ENCODE data around the gene DCP1B. TPM values are rescaled to one million over a fixed set of nuclear protein-coding genes. Genes with fewer than 3 reads are reported as not detected.
A peak's percentile ranks its signal among the peaks of the same experiment; 100 is the strongest.

DCP1B gene
- total RNA-seq, 2 experiments from 2014 or later: 12.8 to 13.3 TPM

DNA sequence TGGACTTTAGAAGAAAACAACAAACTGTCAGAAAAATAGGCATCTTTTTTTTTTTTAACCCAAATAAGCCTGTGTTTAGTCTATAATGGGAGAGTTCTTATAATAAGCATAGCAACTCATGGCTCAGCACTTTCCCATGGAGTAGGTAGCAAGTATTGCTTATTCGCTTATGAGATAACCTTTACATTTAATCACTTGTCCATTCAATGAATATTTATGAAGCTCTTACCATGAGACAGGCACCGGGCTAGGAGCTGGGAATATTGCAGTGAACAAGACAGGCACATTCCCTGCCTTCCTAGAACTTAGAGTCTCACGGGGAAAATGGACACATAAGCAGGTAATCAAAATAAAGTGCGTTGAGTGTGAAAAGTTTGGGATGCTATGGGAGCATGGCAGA, 10.0 kb upstream of the DCP1B start:
- peaks cover 24% of the 10 kb centered on the region for H3K27me3 Mint-ChIP-seq (ENCODE audit: low read depth)
- H3K4me3 Mint-ChIP-seq: no peak overlapping the region
- ATAC-seq (no peak), DNase-seq (no peak)
- H3K36me3 Mint-ChIP-seq (ENCODE audit: low read depth): no peaks in the 10 kb centered on the region
- H3K9me3 Mint-ChIP-seq (ENCODE audit: insufficient read depth): no peaks in the 10 kb centered on the region
- H3K4me1 Mint-ChIP-seq (ENCODE audit: low read depth): no peaks in the 10 kb centered on the region
- POLR2A ChIA-PET: no interaction called here
- no peak overlapping the region for H3K27ac Mint-ChIP-seq
- CTCF ChIA-PET: interaction anchor here (1.8 kb wide), 1 partner anchor 20 kb away, joined by 6 read pairs; no protein-coding TSS in a partner anchor

DNA sequence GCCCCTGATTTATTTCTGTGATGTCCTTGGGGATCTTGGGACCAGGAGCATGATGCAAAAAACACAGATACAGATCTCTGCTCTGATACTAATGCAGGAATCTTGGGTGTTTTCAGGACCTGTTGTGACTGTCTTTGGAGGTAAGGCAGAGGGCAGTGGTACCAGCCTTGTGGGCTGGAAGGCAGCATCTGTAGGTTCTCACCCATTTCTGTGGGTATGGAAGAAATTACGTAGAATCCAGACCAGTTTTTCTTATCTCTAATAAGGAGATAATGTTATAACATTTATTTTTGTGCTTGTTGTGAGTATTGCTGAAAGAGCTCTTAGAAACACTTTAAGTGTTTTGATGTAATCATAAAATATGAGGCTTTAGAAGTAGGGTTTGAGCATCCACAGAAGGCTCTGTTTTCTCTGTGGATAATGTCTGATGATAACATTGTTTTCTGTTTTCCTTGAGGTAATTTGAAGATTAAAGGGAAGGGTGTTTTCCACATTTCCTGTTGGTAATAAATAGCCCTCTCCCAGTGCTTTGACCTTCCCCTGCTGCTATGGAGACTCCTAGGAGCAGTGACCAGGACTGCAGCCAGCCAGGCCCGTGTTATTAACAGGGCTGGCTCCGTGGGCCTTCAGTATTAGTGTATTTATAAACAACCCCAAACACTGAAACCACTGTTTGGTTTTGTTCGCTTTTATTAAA, 9.4 kb upstream of the DCP1B start:
- no peaks in the 10 kb centered on the region for H3K36me3 Mint-ChIP-seq (ENCODE audit: low read depth)
- no peak overlapping the region for H3K27ac Mint-ChIP-seq
- no peaks in the 10 kb centered on the region for H3K4me1 Mint-ChIP-seq (ENCODE audit: low read depth)
- ATAC-seq (no peak), DNase-seq (no peak)
- H3K27me3 Mint-ChIP-seq (ENCODE audit: low read depth): peaks cover 20% of the 10 kb centered on the region
- CTCF ChIA-PET: interaction anchor here (1.0 to 1.8 kb wide), 2 partner anchors 21 to 74 kb away, joined by 3 to 6 read pairs; no protein-coding TSS in a partner anchor
- no peak overlapping the region for H3K4me3 Mint-ChIP-seq
- POLR2A ChIA-PET: no interaction called here
- no peaks in the 10 kb centered on the region for H3K9me3 Mint-ChIP-seq (ENCODE audit: insufficient read depth)

DNA sequence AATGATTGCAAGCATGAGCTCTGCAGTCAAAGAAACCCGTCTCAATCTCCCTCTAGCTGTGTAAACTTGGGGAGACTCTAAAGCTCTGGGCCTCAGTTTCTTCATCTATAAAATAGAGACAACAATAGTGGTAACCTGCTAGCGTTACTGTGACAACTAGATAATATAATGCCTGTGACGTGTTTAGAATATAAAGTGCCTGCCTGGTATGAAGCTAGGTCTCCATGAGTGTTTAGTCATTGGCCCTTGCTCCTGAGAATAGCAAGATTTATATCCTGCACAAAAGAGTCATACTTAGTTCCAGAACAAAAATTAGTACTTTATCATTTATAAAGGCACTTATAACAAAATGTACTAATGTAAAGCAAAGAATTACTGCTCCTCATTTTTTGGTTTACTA, 8.8 kb upstream of the DCP1B start:
- CTCF ChIA-PET: interaction anchor here (1.0 to 1.1 kb wide), 2 partner anchors 73 to 218 kb away, joined by 3 read pairs; no protein-coding TSS in a partner anchor
- ATAC-seq (no peak), DNase-seq (no peak)
- POLR2A ChIA-PET: no interaction called here
- no peaks in the 10 kb centered on the region for H3K36me3 Mint-ChIP-seq (ENCODE audit: low read depth)
- no peak overlapping the region for H3K4me3 Mint-ChIP-seq
- no peaks in the 10 kb centered on the region for H3K4me1 Mint-ChIP-seq (ENCODE audit: low read depth)
- H3K9me3 Mint-ChIP-seq (ENCODE audit: insufficient read depth): no peaks in the 10 kb centered on the region
- peaks cover 22% of the 10 kb centered on the region for H3K27me3 Mint-ChIP-seq (ENCODE audit: low read depth)
- H3K27ac Mint-ChIP-seq: no peak overlapping the region

DNA sequence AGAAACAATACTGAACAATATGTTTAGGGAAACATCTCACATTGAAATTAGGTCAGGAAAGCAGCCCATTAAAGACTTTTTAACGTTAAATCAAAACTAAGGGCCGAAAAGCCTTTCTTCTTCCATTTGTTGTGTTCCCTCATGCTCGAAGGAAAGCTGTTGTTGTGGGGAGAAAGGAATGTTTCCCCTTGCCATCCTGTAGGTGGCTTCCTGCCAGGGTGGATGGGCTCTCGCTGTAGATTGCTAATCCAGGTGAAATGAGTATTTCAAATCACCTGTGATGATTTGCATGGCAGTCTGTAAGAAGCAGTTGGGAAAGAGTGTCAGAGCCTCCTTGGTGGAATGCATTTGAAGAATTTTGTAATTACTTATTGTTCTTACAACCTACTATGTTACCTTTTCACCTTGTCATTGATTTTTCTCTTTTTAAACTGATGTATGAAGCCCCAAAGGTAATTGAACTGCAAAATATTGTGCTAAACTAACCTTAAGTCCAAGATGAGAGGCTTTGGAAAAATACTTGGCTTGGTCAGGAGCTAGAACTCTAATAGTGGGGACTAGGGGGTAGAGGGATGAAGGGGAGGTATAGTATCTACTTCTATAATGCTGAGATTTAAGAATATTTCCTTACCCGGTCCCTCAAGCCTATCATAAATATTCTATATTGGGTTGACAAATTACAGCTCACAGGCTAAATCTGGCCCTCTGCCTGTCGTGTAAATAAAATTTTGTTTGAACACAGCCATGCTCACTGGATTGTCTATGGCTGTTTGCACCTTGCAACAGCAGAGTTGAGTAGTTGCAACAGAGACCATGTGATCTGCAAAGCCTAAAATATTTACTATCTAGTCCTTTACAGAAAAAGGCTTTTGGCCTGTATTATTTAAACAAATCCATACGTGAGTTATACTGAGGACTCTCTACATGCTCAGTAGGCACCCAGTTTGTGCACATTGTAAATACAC, 7.7 kb upstream of the DCP1B start:
- Mint-ChIP-seq H3K4me3 (no peak overlapping the region), H3K4me1 (ENCODE audit: low read depth) (no peaks in the 10 kb centered on the region), H3K27me3 (ENCODE audit: low read depth) (peaks cover 26% of the 10 kb centered on the region), H3K36me3 (ENCODE audit: low read depth) (no peaks in the 10 kb centered on the region), H3K27ac (no peak overlapping the region), H3K9me3 (ENCODE audit: insufficient read depth) (no peaks in the 10 kb centered on the region)
- POLR2A ChIA-PET: no interaction called here
- no peak for DNase-seq
- CTCF ChIA-PET: interaction anchor here (1.1 kb wide), 1 partner anchor 216 kb away, joined by 3 read pairs; no protein-coding TSS in a partner anchor
- ATAC-seq: no peak

DNA sequence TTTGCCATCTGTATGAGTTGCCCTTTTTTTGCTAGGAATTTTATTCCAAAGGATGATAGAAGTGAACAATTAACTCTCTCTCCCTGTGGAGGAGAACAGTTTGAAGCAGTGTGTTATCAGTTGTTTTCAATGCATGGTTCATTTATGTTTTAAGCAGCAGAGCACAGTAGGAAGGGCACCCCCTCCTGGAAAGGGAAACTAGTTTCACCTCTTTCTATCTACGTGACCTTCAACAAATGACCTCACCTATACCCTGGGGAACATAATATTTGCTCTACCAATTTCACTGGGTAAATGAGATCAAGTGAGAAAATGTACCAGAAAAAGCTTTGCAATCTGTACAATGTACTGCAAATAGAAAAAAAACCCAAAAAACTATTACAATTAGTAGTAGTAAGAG, 5.4 kb upstream of the DCP1B start:
- peaks cover 7% of the 10 kb centered on the region for H3K4me1 Mint-ChIP-seq (ENCODE audit: low read depth)
- H3K36me3 Mint-ChIP-seq (ENCODE audit: low read depth): peaks cover 1% of the 10 kb centered on the region
- no peak for DNase-seq
- peaks cover 5% of the 10 kb centered on the region for H3K9me3 Mint-ChIP-seq (ENCODE audit: insufficient read depth)
- ATAC-seq: no peak
- POLR2A ChIA-PET: no interaction called here
- H3K27ac Mint-ChIP-seq: no peak overlapping the region
- H3K27me3 Mint-ChIP-seq (ENCODE audit: low read depth): peaks cover 28% of the 10 kb centered on the region
- CTCF ChIA-PET: interaction anchor here (1.8 kb wide), 1 partner anchor 70 kb away, joined by 7 read pairs; no protein-coding TSS in a partner anchor
- H3K4me3 Mint-ChIP-seq: no peak overlapping the region

DNA sequence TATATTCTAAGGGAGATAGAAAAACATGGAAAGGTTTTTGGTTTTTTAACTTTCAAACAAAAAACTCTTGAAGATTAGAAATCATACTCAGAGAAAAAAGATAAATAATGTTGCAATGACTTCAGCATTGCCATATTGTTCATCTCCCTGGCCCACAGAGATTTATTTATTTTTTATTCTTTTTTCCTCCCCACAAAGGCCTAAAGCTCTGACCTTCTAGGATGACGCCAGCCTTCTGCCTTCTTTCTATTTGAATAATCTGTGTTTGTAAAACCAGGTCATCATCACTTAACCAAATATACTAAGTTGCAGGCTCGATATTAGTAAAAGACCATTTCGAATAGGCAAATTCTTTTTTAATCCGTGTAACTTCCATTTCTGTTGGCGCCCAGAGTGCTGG, 4.4 kb upstream of the DCP1B start:
- peaks cover 15% of the 10 kb centered on the region for H3K4me1 Mint-ChIP-seq (ENCODE audit: low read depth)
- ChIA-PET CTCF (interaction anchor here (1.8 to 2.1 kb wide), 2 partner anchors 9 to 68 kb away, joined by 3 to 6 read pairs; no protein-coding TSS in a partner anchor), POLR2A (no interaction called here)
- H3K4me3 Mint-ChIP-seq: no peak overlapping the region
- peaks cover 7% of the 10 kb centered on the region for H3K9me3 Mint-ChIP-seq (ENCODE audit: insufficient read depth)
- no peak overlapping the region for H3K27ac Mint-ChIP-seq
- ATAC-seq: no peak
- H3K27me3 Mint-ChIP-seq (ENCODE audit: low read depth): peaks cover 28% of the 10 kb centered on the region
- DNase-seq: no peak
- H3K36me3 Mint-ChIP-seq (ENCODE audit: low read depth): peaks cover 10% of the 10 kb centered on the region

DNA sequence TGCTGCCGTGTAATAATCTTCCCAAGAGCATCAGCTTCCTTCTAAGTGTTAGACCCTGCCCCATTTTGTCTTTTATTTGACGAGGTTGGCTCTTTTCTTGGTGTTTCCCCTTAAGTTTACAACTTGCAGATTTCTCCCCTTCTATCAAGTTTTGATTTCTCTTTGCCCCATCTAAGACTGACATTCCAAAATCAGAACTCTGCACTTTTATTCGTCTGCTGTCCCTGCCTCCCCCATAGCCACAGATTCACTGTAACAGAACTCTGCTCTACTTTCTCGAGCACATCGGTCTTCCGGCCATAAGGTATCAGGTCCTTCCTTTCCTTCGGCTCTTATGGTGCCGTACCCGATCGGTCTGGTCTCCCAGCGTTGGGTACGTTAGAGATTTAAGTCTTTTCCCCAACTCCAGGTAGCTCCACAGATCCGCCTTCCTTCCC, 563 bp downstream of the DCP1B start:
- Mint-ChIP-seq H3K9me3 (ENCODE audit: insufficient read depth) (peaks cover 7% of the 10 kb centered on the region), H3K4me1 (ENCODE audit: low read depth) (peaks cover 29% of the 10 kb centered on the region), H3K27me3 (ENCODE audit: low read depth) (peaks cover 11% of the 10 kb centered on the region), H3K36me3 (ENCODE audit: low read depth) (peaks cover 13% of the 10 kb centered on the region), H3K4me3 (peak overlapping the region; percentile 98), H3K27ac (peak overlapping the region; percentile 99)
- ATAC-seq: peak; percentile 49
- ChIA-PET CTCF (interaction anchor here (0.7 to 2.0 kb wide), 3 partner anchors 31 to 213 kb away, joined by 3 to 7 read pairs (median 7); no protein-coding TSS in a partner anchor), POLR2A (interaction anchor here (0.9 to 1.4 kb wide), 3 partner anchors 8 to 10 kb away, joined by 3 to 5 read pairs (median 4); no protein-coding TSS in a partner anchor)
- DNase-seq: no peak

DNA sequence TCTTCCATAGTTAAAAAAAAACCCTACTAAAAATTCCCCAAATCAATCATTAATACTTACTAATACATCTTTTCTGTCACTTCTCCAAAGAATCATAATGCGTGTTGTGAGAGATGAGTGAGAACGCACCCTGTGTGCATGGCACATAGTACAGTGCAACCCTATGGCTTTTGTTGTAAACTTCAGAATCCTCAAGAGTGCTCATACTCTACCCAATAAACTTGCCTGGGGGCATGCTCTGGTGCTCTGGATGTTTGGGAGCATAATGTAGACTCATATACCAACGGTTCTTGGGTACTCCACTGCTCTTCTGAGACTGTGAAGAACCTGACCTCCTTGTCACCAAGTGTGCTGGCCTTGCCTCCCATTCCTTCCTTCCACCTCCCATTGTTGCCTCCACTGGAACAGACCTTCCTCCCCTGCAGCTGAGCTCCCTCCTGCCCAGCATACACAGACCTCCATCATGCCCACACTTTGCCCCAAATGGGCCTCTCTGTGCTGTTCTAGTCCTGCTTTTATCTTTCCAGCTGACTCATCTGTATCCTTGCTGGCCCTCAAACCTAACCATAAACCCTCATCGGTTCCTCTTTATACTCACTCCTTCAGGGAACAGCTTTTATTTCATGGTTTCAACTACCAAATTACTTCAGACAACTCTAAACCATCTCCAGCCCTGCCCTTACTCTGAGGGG, 8.9 kb downstream of the DCP1B start:
- H3K36me3 Mint-ChIP-seq (ENCODE audit: low read depth): peaks cover 32% of the 10 kb centered on the region
- ATAC-seq (no peak), DNase-seq (no peak)
- no peaks in the 10 kb centered on the region for H3K27me3 Mint-ChIP-seq (ENCODE audit: low read depth)
- POLR2A ChIA-PET: interaction anchor here (1.0 to 1.1 kb wide), 2 partner anchors 8 to 9 kb away, joined by 4 to 5 read pairs; partner anchors contain the start of gene DCP1B
- CTCF ChIA-PET: no interaction called here
- no peaks in the 10 kb centered on the region for H3K9me3 Mint-ChIP-seq (ENCODE audit: insufficient read depth)
- H3K27ac Mint-ChIP-seq: no peak overlapping the region
- H3K4me1 Mint-ChIP-seq (ENCODE audit: low read depth): peaks cover 13% of the 10 kb centered on the region
- no peak overlapping the region for H3K4me3 Mint-ChIP-seq

DNA sequence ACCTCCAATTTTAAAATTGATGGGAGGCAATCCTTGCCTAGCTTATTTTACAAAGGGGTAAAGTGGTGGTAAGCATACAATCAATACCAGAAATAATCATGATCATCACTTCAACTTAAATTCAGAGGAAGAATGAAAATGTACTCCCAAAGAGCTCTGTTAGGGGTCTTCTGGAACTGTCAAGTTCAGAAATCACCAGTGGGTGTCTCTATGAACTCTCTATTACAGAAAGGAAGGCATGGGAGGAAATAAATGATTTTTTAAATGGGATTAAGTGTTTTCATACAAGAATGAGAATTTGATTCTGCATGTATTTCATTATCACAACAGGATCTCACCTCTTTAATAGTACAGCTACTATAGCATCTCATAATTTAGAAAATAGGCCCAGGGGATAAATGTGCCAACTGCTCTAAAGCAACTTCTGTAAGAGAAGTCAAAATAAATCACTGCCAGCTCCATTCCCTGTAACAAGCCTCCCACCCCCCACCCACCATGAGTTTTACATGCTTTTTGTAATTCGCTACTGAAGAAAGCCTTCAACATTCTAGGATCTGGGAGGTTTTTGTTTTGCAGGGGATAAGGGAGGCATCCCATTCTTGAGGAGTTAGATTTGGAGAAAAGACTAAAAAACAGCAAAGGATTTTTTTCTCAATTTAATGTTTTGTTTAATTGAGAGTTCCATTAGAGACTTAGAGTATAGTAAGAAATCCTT, 9.7 kb downstream of the DCP1B start:
- H3K4me3 Mint-ChIP-seq: no peak overlapping the region
- DNase-seq (no peak), ATAC-seq (no peak)
- H3K36me3 Mint-ChIP-seq (ENCODE audit: low read depth): peaks cover 34% of the 10 kb centered on the region
- H3K27ac Mint-ChIP-seq: no peak overlapping the region
- H3K4me1 Mint-ChIP-seq (ENCODE audit: low read depth): peaks cover 13% of the 10 kb centered on the region
- CTCF ChIA-PET: interaction anchor here (1.4 kb wide), 1 partner anchor 40 kb away, joined by 5 read pairs; no protein-coding TSS in a partner anchor
- H3K9me3 Mint-ChIP-seq (ENCODE audit: insufficient read depth): no peaks in the 10 kb centered on the region
- H3K27me3 Mint-ChIP-seq (ENCODE audit: low read depth): no peaks in the 10 kb centered on the region
- POLR2A ChIA-PET: interaction anchor here (1.1 kb wide), 1 partner anchor 9 kb away, joined by 4 read pairs; no protein-coding TSS in a partner anchor

DNA sequence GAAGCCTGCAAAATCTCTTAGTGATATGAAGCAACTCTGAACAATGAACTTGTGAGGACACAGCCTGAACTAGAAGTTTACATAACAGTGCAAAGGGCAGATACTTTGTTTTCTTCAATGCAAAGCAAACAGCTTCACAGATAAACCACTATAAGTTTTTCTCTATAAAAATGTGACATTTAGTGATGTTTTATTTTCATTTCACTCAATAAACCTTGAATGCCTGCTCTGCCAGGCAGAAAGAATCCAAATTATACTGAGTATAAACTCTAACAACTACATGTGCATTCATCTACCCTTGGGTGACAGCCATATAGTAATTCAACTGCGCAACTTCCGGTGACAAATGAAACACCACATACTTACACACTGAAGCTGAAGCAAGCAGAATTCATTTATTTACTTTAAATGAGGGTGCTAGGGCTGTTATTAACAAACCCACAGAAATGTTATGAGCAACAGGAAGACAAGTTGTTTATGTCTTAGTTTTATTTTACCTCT, 10.3 kb downstream of the DCP1B start:
- Mint-ChIP-seq H3K27me3 (ENCODE audit: low read depth) (no peaks in the 10 kb centered on the region), H3K4me3 (no peak overlapping the region), H3K27ac (no peak overlapping the region), H3K4me1 (ENCODE audit: low read depth) (peaks cover 13% of the 10 kb centered on the region), H3K36me3 (ENCODE audit: low read depth) (peaks cover 37% of the 10 kb centered on the region), H3K9me3 (ENCODE audit: insufficient read depth) (no peaks in the 10 kb centered on the region)
- ATAC-seq (no peak), DNase-seq (no peak)
- POLR2A ChIA-PET: interaction anchor here (1.1 kb wide), 2 partner anchors 10 kb away, joined by 3 to 4 read pairs; partner anchors contain the start of gene DCP1B
- CTCF ChIA-PET: interaction anchor here (1.4 kb wide), 1 partner anchor 40 kb away, joined by 5 read pairs; no protein-coding TSS in a partner anchor

All from activated CD8-positive, alpha-beta T cell treated with anti-CD3 and anti-CD28 coated beads, Interleukin-2, amount 10 ng/mL, durations not matched to agents 7 days and 5 days (primary cell).